ENCODE measurements around the gene DDX24. TPM values are rescaled to one million over a fixed set of nuclear protein-coding genes. Genes with fewer than 3 reads are reported as not detected.

DDX24 gene
- polyA plus RNA-seq, 3 donors, result 51.2 to 68.0 (median 53.8) TPM

GRCh38 chr14:94019329-94019728 is 61.7 kb downstream of the DDX24 start:
- no peak overlapping the region for H3K4me3 Mint-ChIP-seq
- intact Hi-C loops (cut with micrococcal nuclease), result no loop called here
- no peak overlapping the region for H3K4me3 ChIP-seq (replicated peaks in 1 of 3; ENCODE audit: low read depth in 2 of 3, low read length in 3 of 3)

GRCh38 chr14:94018308-94018707 is 62.7 kb downstream of the DDX24 start:
- H3K27me3 ChIP-seq (ENCODE audit: control insufficient read depth in 2 of 2, insufficient read depth in 2 of 2, low read length in 2 of 2), result no peaks in the 10 kb centered on the region
- Mint-ChIP-seq H3K27ac (no peak overlapping the region), H3K27me3 (ENCODE audit: low read depth in 3 of 3) (peaks cover 2 to 5% (median 2%) of the 10 kb centered on the region in 3 donors), H3K4me1 (peaks cover 9% of the 10 kb centered on the region), H3K36me3 (no peaks in the 10 kb centered on the region), H3K9me3 (no peaks in the 10 kb centered on the region), H3K4me3 (no peak overlapping the region)
- H4K20me1 ChIP-seq (ENCODE audit: insufficient read depth, low read length), result no peaks in the 10 kb centered on the region
- DNase-seq, result no peak
- H3K4me1 ChIP-seq (ENCODE audit: control insufficient read depth in 1 of 2, insufficient read depth in 2 of 2, low read length in 2 of 2), result no peaks in the 10 kb centered on the region
- intact Hi-C loops (cut with micrococcal nuclease), result no loop called here
- H3K79me2 ChIP-seq (ENCODE audit: insufficient read depth, low read length), result no peaks in the 10 kb centered on the region
- TF ChIP-seq CTCF (IDR thresholded peaks at IDR 0.05), result no peak
- no peak overlapping the region for H3K27ac ChIP-seq (ENCODE audit: low read depth in 1 of 2, low read length in 2 of 2)
- WGBS (ENCODE audit: insufficient coverage), result 75% methylated on average over 5 of the region's 8 CpGs
- no peak overlapping the region for H3K4me3 ChIP-seq (replicated peaks in 1 of 3; ENCODE audit: low read depth in 2 of 3, low read length in 3 of 3)
- no peaks in the 10 kb centered on the region for H3K36me3 ChIP-seq (replicated peaks in 1 of 2; ENCODE audit: control insufficient read depth in 1 of 2, insufficient read depth in 2 of 2, low read length in 2 of 2)
- H3K9me3 ChIP-seq (replicated peaks in 1 of 2; ENCODE audit: control insufficient read depth in 1 of 2, insufficient read depth in 1 of 2, low read length in 2 of 2), result no peaks in the 10 kb centered on the region
- H3K4me2 ChIP-seq (replicated peaks; ENCODE audit: extremely low read depth, low read length, poor library complexity, severe bottlenecking), result no peak overlapping the region
- no peak overlapping the region for H2AFZ ChIP-seq (ENCODE audit: insufficient read depth, low read depth, low read length, poor library complexity, severe bottlenecking)
- H3K9ac ChIP-seq (ENCODE audit: insufficient read depth, low read length, poor library complexity, severe bottlenecking), result no peak overlapping the region

More at GRCh38 chr14:94019329-94019728, 61.7 kb downstream of the DDX24 start:
- peaks cover 2 to 5% (median 3%) of the 10 kb centered on the region in 3 donors for H3K27me3 Mint-ChIP-seq (ENCODE audit: low read depth in 3 of 3)
- no peaks in the 10 kb centered on the region for H3K9me3 Mint-ChIP-seq
- no peak overlapping the region for H3K9ac ChIP-seq (ENCODE audit: insufficient read depth, low read length, poor library complexity, severe bottlenecking)
- TF ChIP-seq CTCF (IDR thresholded peaks at IDR 0.05), result no peak
- H3K4me2 ChIP-seq (replicated peaks; ENCODE audit: extremely low read depth, low read length, poor library complexity, severe bottlenecking), result no peak overlapping the region
- H3K36me3 Mint-ChIP-seq, result no peaks in the 10 kb centered on the region
- H3K27ac ChIP-seq (ENCODE audit: low read depth in 1 of 2, low read length in 2 of 2), result no peak overlapping the region
- WGBS (ENCODE audit: insufficient coverage), result 100% methylated on average over 1 of the region's 6 CpGs
- peaks cover 9% of the 10 kb centered on the region for H3K4me1 Mint-ChIP-seq
- H3K4me1 ChIP-seq (ENCODE audit: control insufficient read depth in 1 of 2, insufficient read depth in 2 of 2, low read length in 2 of 2), result no peaks in the 10 kb centered on the region
- H3K27ac Mint-ChIP-seq, result no peak overlapping the region
- H3K27me3 ChIP-seq (ENCODE audit: control insufficient read depth in 2 of 2, insufficient read depth in 2 of 2, low read length in 2 of 2), result no peaks in the 10 kb centered on the region
- DNase-seq, result no peak
- H3K36me3 ChIP-seq (replicated peaks in 1 of 2; ENCODE audit: control insufficient read depth in 1 of 2, insufficient read depth in 2 of 2, low read length in 2 of 2), result no peaks in the 10 kb centered on the region
- no peak overlapping the region for H2AFZ ChIP-seq (ENCODE audit: insufficient read depth, low read depth, low read length, poor library complexity, severe bottlenecking)
- no peaks in the 10 kb centered on the region for H3K79me2 ChIP-seq (ENCODE audit: insufficient read depth, low read length)
- no peaks in the 10 kb centered on the region for H3K9me3 ChIP-seq (replicated peaks in 1 of 2; ENCODE audit: control insufficient read depth in 1 of 2, insufficient read depth in 1 of 2, low read length in 2 of 2)
- no peaks in the 10 kb centered on the region for H4K20me1 ChIP-seq (ENCODE audit: insufficient read depth, low read length)

All from CD14-positive monocyte (primary cell).